Stimulated activated CD4-positive, alpha-beta T cell treated with anti-CD3 and anti-CD28 coated beads, TNF-alpha, amount 100 ng/mL, for 4 hours (primary cell): ENCODE data around the gene SAMD4B.
A peak's percentile ranks its signal among the peaks of the same experiment; 100 is the strongest.
"Not testable (repeated sequence)": the region's sequence is repeated elsewhere in the genome, so short reads cannot be mapped to it uniquely, and the experiment has no call there.

Experiments
- DNase-seq, 3 experiments: peaks; one replicate each; pipeline ENCODE4 v3.0.0-alpha.2; 2020; ENCODE audit warnings: low read depth in 3 of 3

Gene SAMD4B

GRCh38 chr19:39369200-39369599 lies 27.0 kb downstream of the SAMD4B start:
- DNase-seq = no peak

GRCh38 chr19:39370735-39371134 lies 28.5 kb downstream of the SAMD4B start:
- no peak for DNase-seq

- no peak for DNase-seq
Observed at GRCh38 chr19:39372047-39372802, 30.0 kb downstream of the SAMD4B start.

GRCh38 chr19:39372941-39373340 lies 30.7 kb downstream of the SAMD4B start:
- DNase-seq = no peak

GRCh38 chr19:39375929-39376328 lies 33.7 kb downstream of the SAMD4B start:
- DNase-seq = no peak

DNA sequence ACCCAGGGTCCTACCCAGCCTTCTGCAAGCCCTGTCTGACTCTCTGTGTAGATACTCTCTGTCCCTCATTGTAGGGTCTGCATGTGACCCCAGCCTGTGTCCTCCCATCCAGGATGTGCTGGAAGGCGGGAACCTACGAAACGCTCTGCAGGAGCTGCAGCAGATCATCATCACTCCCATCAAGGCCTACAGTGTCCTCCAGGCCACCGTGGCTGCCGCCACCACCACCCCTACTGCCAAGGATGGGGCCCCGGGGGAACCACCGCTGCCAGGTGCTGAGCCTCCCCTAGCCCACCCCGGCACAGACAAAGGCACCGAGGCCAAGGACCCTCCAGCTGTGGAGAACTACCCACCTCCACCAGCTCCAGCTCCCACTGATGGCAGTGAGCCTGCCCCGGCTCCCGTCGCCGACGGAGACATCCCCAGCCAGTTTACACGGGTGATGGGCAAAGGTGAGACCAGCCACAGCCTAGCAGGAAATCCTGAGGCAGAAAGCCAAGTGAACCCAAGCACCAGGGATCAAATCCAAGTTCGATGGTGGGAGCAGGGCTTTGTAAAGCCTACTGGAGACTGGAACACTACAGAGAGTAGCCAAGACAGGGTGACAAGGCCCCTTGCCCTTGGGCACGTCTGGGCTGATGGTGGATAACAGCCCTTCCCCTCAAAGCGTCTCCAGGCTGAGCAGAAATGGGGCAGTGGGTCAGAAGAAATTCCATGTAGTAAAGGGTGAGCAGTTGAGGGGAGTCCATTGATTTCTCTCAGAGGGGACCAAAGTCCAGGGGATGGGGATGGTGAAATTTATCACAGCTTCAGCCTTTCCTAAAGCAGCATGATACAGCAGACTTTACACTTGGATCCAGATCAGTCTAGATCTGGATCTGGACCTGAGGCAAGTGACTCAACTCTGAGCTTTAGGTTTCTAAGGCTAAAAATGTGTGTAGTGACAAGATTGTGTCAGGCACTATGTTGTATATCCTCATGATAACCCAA lies 35.4 kb downstream of the SAMD4B start:
- no peak for DNase-seq

DNA sequence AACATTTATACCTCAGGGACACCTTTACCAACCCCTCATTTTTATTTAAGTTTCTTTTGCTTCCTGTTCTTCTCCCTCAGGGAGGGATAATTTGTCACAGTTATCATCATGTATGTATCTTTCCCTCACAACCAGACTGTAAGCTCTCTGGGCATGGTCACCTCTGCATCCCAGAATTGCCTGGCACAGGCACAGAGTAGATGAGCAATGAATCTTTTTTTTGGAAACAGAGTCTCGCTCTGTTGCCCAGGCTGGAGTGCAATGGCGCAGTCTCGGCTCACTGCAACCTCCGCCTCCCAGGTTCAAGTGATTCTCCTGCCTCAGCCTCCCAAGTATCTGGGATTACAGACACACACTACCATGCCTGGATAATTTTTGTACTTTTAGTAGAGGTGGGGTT lies 37.1 kb downstream of the SAMD4B start:
- DNase-seq = not testable (repeated sequence)

GRCh38 chr19:39379865-39380396 lies 37.7 kb downstream of the SAMD4B start:
- no peak for DNase-seq

DNA sequence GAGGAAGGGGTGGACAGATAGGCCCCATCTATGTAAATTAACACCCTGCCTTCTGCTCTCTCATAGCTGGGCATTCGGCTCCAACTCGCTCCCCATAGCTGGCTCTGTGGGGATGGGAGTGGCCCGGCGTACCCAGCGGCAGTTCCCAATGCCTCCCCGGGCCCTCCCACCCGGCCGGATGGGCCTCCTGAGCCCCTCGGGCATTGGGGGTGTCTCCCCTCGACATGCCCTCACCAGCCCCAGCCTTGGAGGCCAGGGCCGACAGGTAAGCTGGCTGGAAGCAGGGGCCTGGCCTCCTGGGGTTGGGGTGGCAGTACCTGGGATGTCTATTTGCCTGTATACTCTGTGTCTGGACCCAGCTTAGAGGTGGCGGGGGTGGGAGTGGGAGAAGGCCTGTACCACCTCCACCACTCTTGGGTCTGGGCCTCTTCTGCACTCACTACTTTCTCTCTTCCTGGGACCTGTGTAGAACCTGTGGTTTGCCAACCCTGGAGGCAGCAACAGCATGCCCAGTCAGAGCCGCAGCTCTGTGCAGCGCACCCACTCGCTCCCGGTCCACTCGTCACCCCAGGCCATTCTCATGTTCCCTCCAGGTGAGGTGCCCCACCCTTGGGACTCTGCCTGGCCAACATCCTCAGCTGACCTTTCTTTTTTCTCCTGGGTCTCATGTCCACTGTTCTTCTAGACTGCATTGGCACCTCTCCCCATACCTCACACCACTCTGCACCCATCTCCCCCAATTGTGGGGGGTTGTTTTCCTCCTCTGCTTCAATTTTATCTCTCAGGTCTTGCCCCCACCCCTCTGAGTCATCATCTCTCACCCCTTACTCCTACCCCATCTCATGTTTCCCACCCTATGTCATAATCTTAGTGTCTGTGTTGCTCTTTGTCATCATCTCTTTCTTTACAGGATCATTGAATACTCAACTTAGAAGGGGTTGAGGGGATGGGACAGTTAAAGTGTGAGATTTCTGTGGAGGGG lies 38.6 kb downstream of the SAMD4B start:
- DNase-seq = no peak

DNA sequence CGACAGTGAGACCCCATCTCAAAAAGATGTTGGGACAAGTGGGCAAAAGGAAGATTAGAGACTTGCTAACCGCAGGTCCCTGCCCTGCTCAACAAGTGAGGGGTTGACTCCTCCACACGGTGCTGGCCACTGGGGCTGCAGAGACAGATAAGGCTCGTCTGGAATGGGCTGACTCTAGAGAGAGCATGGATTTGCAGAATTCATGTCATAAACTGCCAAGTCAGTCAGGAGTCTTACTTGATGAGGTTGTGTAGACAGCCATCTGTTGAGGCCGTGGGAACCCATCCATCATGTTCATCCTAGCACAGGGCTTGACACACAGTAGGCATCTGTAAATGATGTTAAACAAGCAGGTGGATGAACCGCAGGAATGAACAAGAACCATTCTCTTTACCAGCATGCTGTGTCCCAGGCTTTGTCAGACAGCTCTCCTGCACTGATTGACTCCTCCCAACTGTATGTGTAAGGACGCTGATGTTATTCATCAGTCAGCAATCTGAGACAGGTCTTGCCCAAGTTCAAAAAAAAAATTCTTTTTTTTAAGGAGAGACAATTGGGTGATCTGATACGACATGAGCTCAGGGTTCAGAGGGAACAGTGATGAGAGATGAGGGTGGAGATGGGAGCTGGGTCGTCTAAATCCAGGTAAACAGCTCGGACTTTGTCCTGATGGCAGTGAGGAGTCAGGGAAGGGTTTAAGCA lies 39.8 kb downstream of the SAMD4B start:
- no peak for DNase-seq

DNA sequence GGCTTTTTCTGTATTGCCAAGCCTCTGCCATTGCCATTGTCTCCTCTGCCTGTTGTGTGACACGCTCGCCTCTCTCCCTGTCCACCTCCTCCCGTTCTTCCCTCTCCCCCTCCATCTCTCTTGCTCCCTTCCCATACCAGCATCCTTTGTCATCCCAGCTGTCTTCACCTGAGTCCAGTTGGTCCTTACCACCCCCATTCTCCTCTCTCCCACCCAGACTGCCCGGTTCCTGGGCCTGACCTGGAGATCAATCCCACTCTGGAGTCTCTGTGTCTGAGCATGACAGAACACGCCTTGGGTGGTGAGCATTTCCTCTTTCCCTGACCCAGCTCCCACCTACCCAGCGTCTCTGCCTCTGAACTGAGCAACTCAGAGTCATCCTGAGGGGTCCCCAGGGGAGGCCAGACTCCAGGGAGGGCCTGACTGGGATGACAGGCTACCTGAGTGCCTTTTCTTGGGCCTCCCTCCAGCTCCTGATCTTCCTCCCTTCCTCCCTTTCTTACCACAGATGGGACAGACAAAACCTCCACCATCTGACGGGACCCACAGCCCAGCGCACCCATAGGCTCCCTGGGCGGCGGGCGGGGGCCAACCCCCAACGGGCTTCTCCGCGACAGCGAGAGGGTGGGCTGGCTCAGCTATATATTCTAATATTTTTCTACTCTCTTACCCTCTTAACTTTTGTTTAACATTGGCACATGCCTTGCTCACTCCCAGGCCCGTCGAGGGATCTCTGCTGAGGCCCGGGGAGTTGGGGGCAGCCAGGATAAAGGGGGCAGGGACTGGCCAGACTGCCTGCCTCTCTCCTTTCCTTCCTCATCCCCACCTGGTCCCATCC lies 41.0 kb downstream of the SAMD4B start:
- DNase-seq = no peak

DNA sequence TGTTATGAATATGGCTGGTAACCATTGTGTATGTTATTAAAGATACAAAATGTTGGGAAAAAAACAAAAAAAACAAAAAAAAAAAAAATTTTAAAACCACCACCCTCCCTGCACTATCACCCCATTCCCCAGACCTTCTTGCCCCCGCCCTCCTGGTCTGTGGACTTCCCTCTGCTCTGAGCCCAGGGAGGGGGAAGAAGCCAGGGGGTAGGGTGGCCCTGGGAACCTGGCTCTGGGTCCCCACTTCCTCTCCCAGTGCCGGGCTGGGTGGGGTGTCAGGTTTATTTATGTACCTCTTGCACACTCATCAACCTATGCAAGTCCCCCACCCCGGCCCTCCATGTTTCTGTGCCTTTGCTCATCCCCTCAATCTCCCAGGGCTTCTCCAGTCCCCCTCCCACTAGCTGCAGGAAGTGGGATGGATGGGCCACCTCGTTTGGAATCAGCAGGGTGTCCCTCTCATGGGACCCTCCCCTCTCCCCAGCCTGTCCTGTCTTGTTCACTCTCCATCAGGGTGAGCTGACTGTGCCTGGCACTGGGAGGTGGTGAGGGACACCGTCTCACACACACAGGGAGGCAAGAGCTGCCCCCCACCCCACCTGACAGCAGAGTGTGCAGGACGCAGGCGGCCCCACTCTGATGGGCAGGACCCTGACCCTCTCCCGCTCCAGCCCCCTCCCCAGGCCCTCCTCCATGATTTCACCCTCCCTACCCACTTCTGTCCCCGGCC lies 42.8 kb downstream of the SAMD4B start:
- no peak for DNase-seq

DNA sequence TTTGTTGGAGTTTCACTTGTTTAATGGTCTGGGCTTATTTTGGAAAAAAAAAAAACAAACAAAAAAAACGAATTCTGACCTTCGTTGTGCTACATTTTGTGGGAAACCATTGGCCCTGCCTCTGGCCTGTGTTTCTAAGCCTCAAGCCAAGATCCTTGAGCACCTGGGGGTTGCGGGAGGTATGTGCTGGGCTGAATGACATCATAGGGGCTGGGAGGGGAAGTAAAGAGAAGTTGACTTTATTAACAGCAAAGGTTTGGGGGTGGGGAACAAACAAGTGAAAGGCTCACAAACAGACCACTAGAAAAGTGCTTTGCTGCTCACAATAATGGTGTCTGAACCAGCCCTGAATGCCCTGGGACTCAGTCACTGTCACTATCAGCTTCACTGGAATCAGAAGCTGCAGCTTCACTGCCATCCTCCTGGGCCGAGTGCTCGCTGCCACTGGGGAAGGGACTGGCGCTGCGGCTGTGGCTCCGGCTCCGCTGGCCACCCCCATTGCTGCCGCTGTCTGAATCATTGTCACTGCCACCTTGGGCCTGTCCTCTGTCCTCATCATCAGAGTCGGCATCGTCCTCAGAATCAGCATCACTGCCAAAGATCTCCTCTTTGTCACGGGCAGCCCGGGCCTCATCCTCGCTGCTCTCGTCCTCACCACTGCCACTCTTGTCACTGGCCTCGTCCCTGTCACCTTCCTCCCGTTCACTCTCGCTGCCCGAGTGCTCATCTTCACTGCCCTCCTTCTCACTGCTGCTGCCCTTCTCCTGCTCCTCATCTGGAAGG lies 43.6 kb downstream of the SAMD4B start:
- no peak for DNase-seq

DNA sequence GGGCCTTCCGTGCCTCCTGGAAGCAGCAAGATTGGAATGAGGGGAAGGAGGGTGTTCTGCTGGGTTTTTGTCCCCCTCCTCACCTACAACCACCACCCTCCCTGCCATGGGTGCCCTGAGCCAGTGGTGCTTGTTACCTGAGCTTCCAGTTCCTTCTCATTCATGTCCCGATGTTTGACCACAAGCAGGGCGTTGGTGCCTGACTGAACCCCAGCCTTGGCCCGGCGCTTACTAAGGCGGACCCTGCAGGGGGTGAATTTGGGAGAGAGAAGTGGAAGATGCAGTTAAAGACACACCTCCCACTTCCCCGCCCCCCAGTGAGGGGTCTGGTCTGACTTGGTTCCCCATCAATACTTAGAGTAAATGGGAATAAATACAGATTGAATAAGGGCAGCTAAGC lies 44.3 kb downstream of the SAMD4B start:
- no peak for DNase-seq

- no peak for DNase-seq
Observed at GRCh38 chr19:39388657-39389056, 46.4 kb downstream of the SAMD4B start.

DNA sequence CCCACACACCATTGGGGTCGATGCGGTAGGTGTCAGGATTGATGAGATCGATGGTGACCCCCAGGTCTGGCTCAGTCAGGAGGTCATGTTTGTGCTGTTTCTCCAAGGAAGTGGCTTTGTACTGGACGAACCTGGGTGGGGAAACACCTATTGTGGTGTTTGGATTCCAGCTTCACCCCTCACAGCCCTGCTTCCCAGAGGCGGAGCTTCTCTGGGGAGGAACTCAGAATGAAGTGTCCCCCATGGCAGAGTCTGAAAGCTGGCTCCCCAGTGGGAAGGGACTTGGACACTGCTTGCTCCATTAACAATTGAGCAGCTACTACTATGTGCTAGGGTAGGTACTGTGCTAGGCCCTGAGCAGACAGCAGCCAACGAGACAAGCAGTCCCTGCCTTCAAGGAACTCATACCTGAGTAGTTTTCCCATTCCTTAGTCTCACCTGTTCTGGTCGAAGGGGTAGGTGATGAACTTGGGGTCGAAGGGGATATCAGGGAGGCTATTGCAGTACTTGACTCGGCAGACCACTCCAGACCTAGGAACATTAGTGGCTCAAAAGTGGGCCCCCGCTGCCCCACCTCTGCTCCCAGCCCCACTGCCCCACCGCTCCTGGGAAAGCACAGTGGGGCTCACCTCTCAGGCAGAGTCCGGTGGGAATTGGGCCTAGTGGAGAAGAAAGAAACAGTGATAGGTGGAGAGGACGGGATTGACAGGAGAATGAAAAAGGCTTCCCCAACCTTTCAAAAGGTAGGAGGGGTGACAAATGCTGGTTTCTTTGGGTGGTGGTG lies 47.6 kb downstream of the SAMD4B start:
- no peak for DNase-seq

GRCh38 chr19:39390451-39390750 lies 48.2 kb downstream of the SAMD4B start:
- peak in 2 of 3 experiments; percentile 70 to 71 for DNase-seq
